Activated CD8-positive, alpha-beta memory T cell treated with anti-CD3 and anti-CD28 coated beads, Interleukin-2, amount 50 U/mL, for 1 hour (primary cell): Measurements from ENCODE around the gene ZNF598.
"Not testable (repeated sequence)": the region's sequence is repeated elsewhere in the genome, so short reads cannot be mapped to it uniquely, and the experiment has no call there.

Experiments used
- DNase-seq: peaks from one replicate; pipeline ENCODE4 v3.0.0-alpha.2; 2020; ENCODE audit errors: extremely low read depth

Gene ZNF598

GRCh38 chr16:1958143-1958491 is 51.5 kb downstream of the ZNF598 start:
- not testable (repeated sequence) for DNase-seq

GRCh38 chr16:1957434-1958142 is 52.0 kb downstream of the ZNF598 start:
- DNase-seq: not testable (repeated sequence)

- DNase-seq: no peak
These were observed 55.9 kb downstream of the ZNF598 start for GRCh38 chr16:1953734-1954133.

- no peak for DNase-seq
These were observed 59.1 kb downstream of the ZNF598 start for GRCh38 chr16:1950559-1950958.

- no peak for DNase-seq
These were observed 59.6 kb downstream of the ZNF598 start for GRCh38 chr16:1950047-1950446.

GRCh38 chr16:1949507-1949906 is 60.1 kb downstream of the ZNF598 start:
- DNase-seq: no peak
